Measurements from ENCODE around the gene SMYD3. TPM values are rescaled to one million over a fixed set of nuclear protein-coding genes. Genes with fewer than 3 reads are reported as not detected.

The SMYD3 gene
- polyA plus RNA-seq, 2 of the 4 experiments (the other 2 are of a cell fraction) = 18.2 to 35.2 TPM

DNA sequence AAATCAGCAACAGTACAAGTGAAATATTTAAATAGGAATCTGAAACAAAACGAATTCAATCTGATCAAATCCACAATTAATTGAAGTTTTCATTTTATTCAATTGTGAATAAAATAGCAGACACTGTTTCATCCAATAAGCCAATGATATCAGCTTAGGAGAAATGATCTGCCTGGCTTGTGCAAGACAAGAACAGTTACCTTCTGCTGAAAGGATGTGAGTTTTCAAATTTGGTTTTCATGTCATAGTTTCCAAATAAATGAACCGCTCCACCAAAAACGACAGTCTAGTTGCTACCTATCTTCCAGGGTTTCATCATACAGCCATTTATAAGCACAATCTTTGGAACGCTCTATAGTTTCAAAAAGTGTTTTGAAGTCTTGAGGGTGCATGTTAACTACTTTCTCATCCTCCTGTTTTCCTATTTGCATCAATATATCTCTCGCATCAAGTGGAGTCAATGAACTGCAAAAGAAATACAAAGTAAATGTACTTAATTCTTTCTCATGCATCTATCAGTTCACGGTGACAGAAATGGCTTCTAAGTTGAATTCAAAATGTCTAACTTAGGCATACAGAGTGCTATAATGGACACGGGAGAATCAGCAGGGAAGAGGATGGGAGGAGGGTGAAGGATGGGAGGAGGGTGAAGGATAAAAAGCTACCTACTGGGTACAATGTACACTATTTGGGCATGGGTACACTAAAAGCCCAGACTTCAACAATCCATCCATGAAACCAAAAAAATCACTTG, 33.8 kb upstream of the SMYD3 start (continued):
- TF ChIP-seq, protein P1, sequence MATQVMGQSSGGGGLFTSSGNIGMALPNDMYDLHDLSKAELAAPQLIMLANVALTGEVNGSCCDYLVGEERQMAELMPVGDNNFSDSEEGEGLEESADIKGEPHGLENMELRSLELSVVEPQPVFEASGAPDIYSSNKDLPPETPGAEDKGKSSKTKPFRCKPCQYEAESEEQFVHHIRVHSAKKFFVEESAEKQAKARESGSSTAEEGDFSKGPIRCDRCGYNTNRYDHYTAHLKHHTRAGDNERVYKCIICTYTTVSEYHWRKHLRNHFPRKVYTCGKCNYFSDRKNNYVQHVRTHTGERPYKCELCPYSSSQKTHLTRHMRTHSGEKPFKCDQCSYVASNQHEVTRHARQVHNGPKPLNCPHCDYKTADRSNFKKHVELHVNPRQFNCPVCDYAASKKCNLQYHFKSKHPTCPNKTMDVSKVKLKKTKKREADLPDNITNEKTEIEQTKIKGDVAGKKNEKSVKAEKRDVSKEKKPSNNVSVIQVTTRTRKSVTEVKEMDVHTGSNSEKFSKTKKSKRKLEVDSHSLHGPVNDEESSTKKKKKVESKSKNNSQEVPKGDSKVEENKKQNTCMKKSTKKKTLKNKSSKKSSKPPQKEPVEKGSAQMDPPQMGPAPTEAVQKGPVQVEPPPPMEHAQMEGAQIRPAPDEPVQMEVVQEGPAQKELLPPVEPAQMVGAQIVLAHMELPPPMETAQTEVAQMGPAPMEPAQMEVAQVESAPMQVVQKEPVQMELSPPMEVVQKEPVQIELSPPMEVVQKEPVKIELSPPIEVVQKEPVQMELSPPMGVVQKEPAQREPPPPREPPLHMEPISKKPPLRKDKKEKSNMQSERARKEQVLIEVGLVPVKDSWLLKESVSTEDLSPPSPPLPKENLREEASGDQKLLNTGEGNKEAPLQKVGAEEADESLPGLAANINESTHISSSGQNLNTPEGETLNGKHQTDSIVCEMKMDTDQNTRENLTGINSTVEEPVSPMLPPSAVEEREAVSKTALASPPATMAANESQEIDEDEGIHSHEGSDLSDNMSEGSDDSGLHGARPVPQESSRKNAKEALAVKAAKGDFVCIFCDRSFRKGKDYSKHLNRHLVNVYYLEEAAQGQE (IDR thresholded peaks at IDR 0.05) = no peak
- TF ChIP-seq HOXB13 (CRISPR knock-in tag; IDR thresholded peaks at IDR 0.05; ENCODE audit: low read depth) (no peak), NPAS2 (CRISPR knock-in tag; IDR thresholded peaks at IDR 0.05; ENCODE audit: borderline replicate concordance) (no peak)

DNA sequence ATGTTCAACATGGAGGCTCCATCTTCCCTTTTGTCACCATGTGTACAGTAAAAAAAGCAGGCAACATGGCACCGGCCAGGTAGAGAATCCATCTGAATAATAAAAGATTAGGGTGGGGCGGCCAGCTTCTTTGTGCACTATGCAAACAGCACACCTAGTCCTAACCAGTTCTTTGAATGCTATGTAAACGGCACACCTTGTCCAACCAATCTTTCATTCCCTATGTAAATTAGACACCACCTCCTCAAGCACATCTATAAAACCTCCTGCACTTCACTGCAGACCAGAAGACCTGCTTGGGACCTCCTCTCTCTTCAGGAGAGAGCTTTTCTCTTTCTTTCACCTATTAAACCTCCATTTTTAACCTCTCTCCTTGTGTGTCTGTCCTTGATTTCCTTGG, 30.8 kb upstream of the SMYD3 start:
- CTCF ChIA-PET = interaction anchor here (0.6 kb wide), 1 partner anchor 398 kb away, joined by 4 read pairs; no protein-coding TSS in a partner anchor
- FAIRE-seq (no peak), ATAC-seq (peak in 1 of 2 experiments; percentile 17; a peak in 1 of 6 replicates), DNase-seq (ENCODE audit: low read depth in 1 of 2, low spot score in 1 of 2) (no peak)
- TF ChIP-seq, protein P2, sequence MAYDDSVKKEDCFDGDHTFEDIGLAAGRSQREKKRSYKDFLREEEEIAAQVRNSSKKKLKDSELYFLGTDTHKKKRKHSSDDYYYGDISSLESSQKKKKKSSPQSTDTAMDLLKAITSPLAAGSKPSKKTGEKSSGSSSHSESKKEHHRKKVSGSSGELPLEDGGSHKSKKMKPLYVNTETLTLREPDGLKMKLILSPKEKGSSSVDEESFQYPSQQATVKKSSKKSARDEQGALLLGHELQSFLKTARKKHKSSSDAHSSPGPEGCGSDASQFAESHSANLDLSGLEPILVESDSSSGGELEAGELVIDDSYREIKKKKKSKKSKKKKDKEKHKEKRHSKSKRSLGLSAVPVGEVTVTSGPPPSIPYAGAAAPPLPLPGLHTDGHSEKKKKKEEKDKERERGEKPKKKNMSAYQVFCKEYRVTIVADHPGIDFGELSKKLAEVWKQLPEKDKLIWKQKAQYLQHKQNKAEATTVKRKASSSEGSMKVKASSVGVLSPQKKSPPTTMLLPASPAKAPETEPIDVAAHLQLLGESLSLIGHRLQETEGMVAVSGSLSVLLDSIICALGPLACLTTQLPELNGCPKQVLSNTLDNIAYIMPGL (CRISPR knock-in tag; IDR thresholded peaks at IDR 0.05; ENCODE audit: borderline replicate concordance) = no peak
- TF ChIP-seq, protein P1 (IDR thresholded peaks at IDR 0.05) = no peak
- TF ChIP-seq, protein P3, sequence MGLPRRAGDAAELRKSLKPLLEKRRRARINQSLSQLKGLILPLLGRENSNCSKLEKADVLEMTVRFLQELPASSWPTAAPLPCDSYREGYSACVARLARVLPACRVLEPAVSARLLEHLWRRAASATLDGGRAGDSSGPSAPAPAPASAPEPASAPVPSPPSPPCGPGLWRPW (IDR thresholded peaks at IDR 0.05) = no peak
- TF ChIP-seq MAFK (IDR thresholded peaks at IDR 0.05; ENCODE audit: partially characterized antibody) (no peak), EHMT2 (IDR thresholded peaks at IDR 0.05; ENCODE audit: low read depth) (no peak), JUN (IDR thresholded peaks at IDR 0.05) (no peak), ZFP36 (IDR thresholded peaks at IDR 0.05; ENCODE audit: borderline replicate concordance, partially characterized antibody) (no peak), CEBPB (IDR thresholded peaks at IDR 0.05) (no peak), NR3C1 (IDR thresholded peaks at IDR 0.05) (no peak)
- POLR2A ChIA-PET = no interaction called here
- no peaks in the 10 kb centered on the region for H3K9me3 ChIP-seq
- WGBS (ENCODE audit: missing lambda C conversion rate) = 89% methylated on average over 3 of the region's 3 CpGs
- H3K27ac ChIP-seq = no peak overlapping the region
- H3K4me2 ChIP-seq = no peak overlapping the region
- no peak overlapping the region for H3K4me3 ChIP-seq
- H3K4me1 ChIP-seq = no peaks in the 10 kb centered on the region

DNA sequence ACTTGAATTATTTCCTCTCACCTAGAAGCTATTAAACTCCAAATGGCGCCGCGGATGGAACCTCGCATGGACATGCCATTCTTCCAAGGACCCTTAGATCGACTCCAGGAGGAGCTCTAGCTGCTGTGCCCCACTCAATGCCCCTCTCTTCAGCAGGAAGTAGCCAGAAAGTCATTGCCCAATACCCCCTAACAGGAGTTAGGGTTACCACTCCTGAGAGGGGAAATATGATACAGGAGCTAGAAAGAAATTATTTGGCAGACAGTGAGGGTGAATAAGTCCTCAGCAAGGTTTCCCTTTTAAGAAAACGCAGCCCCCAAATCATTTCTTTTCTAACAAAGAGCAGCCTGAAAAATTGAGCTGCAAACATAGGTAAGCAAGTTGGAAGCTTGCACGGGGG, 30.4 kb upstream of the SMYD3 start:
- POLR2A ChIA-PET = no interaction called here
- DNase-seq (ENCODE audit: low read depth in 1 of 2, low spot score in 1 of 2) (no peak), FAIRE-seq (no peak), ATAC-seq (no peak; a peak in 1 of 6 replicates)
- H3K27ac ChIP-seq = no peak overlapping the region
- WGBS (ENCODE audit: missing lambda C conversion rate) = 82% methylated on average over 7 of the region's 7 CpGs
- H3K9me3 ChIP-seq = no peaks in the 10 kb centered on the region
- no peaks in the 10 kb centered on the region for H3K4me1 ChIP-seq
- CTCF ChIA-PET = interaction anchor here (0.6 kb wide), 1 partner anchor 399 kb away, joined by 4 read pairs; no protein-coding TSS in a partner anchor
- no peak overlapping the region for H3K4me3 ChIP-seq
- no peak overlapping the region for H3K4me2 ChIP-seq
- TF ChIP-seq, protein P4, sequence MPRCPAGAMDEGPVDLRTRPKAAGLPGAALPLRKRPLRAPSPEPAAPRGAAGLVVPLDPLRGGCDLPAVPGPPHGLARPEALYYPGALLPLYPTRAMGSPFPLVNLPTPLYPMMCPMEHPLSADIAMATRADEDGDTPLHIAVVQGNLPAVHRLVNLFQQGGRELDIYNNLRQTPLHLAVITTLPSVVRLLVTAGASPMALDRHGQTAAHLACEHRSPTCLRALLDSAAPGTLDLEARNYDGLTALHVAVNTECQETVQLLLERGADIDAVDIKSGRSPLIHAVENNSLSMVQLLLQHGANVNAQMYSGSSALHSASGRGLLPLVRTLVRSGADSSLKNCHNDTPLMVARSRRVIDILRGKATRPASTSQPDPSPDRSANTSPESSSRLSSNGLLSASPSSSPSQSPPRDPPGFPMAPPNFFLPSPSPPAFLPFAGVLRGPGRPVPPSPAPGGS (IDR thresholded peaks at IDR 0.05) = no peak
- TF ChIP-seq, protein P2 (CRISPR knock-in tag; IDR thresholded peaks at IDR 0.05; ENCODE audit: borderline replicate concordance) = no peak
- TF ChIP-seq CHD2 (IDR thresholded peaks at IDR 0.05; ENCODE audit: low read length, partially characterized antibody) (no peak), TFCP2L1 (CRISPR knock-in tag; IDR thresholded peaks at IDR 0.05) (no peak), CEBPB (IDR thresholded peaks at IDR 0.05) (no peak), E2F6 (IDR thresholded peaks at IDR 0.05; ENCODE audit: borderline replicate concordance, low read depth) (no peak), EHF (CRISPR knock-in tag; IDR thresholded peaks at IDR 0.05) (no peak), HOXB5 (CRISPR knock-in tag; IDR thresholded peaks at IDR 0.05) (no peak), HDAC2 (IDR thresholded peaks at IDR 0.05) (no peak)
- TF ChIP-seq, protein P5, sequence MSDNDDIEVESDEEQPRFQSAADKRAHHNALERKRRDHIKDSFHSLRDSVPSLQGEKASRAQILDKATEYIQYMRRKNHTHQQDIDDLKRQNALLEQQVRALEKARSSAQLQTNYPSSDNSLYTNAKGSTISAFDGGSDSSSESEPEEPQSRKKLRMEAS (IDR thresholded peaks at IDR 0.05) = no peak
